GM19324 (cell line): ENCODE measurements around the gene OAF.

Source experiments
- ATAC-seq: cut with Tn5 transposase; IDR thresholded peaks from one replicate; pipeline ENCODE4 v1.9.1; 2021; ENCODE audit warnings: mild to moderate bottlenecking, moderate library complexity; ENCODE audit not compliant: unreplicated experiment, low FRiP score

OAF gene

GRCh38 chr11:120182790-120183491 is 27.9 kb upstream of the OAF start:
- ATAC-seq = no peak

- ATAC-seq = no peak
Observed at GRCh38 chr11:120183701-120184141, 27.1 kb upstream of the OAF start.

- no peak for ATAC-seq
Observed at GRCh38 chr11:120184371-120184945, 26.4 kb upstream of the OAF start.

- ATAC-seq = no peak
Observed at GRCh38 chr11:120184946-120185705, 25.7 kb upstream of the OAF start.

- no peak for ATAC-seq
Observed at GRCh38 chr11:120185706-120186455, 25.0 kb upstream of the OAF start.

- no peak for ATAC-seq
Observed at GRCh38 chr11:120186456-120186773, 24.4 kb upstream of the OAF start.

GRCh38 chr11:120186774-120187591 is 23.8 kb upstream of the OAF start:
- ATAC-seq = no peak

- no peak for ATAC-seq
Observed at GRCh38 chr11:120188371-120188770, 22.5 kb upstream of the OAF start.

GRCh38 chr11:120188811-120189455 is 21.9 kb upstream of the OAF start:
- ATAC-seq = no peak

- no peak for ATAC-seq
Observed at GRCh38 chr11:120191058-120191457, 19.8 kb upstream of the OAF start.

- ATAC-seq = no peak
Observed at GRCh38 chr11:120192831-120193625, 17.8 kb upstream of the OAF start.

- ATAC-seq = no peak
Observed at GRCh38 chr11:120194166-120194565, 16.7 kb upstream of the OAF start.

- no peak for ATAC-seq
Observed at GRCh38 chr11:120195601-120196320, 15.1 kb upstream of the OAF start.

GRCh38 chr11:120196826-120197225 is 14.0 kb upstream of the OAF start:
- ATAC-seq = no peak

GRCh38 chr11:120197251-120197891 is 13.5 kb upstream of the OAF start:
- ATAC-seq = no peak

- ATAC-seq = no peak
Observed at GRCh38 chr11:120197977-120198376, 12.9 kb upstream of the OAF start.

GRCh38 chr11:120198403-120198786 is 12.4 kb upstream of the OAF start:
- ATAC-seq = no peak
